ENCODE results near the gene LRRC27.

LRRC27 gene

DNA sequence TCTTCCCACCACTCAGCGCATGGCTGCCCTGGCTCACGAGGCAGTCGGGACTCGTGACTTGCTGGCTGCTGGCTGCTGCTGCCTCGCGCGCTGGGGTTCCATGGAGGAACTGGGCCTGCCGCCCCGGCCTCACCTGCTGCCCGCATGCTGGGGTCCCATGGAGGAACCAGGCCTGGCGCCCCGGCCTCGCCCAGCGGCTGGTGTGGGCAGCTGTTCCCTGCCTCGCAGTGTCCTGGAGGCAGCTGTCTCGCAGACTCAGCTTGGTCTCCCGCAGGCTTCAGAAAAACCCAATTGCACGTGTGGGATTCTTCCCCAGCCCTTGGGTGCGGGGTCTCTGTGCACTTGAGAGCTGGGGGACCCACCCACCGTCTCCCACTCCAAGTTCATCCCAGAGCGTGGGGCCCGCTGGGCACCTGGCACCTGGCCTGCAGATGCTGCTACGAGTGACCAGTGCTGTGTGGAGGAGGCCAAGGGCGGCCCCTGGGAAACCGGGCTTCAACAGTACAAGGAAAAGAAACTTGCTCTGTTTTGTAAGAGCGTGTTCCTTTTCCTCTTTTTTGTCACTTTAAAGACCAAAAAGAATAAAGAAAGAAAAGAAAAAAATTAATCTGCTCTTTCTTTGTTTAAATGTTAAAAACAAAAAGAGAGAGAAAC is 85.4 kb downstream of the LRRC27 start:
- no peak for DNase-seq

DNA sequence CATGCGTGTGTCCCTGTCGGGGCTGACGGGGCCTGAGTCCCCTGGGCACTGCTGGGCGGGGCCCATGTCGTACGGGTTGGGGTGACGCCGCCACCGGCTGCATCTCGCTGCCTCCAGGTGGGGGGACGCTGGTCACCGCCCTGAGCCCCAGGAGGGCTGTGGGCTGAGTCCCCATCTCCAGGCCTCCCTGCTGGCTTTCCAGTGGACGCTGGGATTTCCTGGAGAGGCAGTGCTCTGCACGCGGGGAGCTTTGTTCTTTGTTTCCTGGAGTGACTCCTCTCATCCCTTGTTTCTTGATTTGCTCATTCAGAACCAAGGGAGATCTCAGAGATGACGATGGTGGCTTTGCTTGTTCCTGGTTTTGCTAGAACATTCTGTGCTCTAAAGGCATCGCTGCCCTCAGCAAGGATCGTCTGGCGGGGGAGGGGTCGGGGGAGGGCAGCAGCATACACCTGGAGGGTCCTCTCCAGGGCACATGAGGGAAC is 86.0 kb downstream of the LRRC27 start:
- DNase-seq: no peak

DNA sequence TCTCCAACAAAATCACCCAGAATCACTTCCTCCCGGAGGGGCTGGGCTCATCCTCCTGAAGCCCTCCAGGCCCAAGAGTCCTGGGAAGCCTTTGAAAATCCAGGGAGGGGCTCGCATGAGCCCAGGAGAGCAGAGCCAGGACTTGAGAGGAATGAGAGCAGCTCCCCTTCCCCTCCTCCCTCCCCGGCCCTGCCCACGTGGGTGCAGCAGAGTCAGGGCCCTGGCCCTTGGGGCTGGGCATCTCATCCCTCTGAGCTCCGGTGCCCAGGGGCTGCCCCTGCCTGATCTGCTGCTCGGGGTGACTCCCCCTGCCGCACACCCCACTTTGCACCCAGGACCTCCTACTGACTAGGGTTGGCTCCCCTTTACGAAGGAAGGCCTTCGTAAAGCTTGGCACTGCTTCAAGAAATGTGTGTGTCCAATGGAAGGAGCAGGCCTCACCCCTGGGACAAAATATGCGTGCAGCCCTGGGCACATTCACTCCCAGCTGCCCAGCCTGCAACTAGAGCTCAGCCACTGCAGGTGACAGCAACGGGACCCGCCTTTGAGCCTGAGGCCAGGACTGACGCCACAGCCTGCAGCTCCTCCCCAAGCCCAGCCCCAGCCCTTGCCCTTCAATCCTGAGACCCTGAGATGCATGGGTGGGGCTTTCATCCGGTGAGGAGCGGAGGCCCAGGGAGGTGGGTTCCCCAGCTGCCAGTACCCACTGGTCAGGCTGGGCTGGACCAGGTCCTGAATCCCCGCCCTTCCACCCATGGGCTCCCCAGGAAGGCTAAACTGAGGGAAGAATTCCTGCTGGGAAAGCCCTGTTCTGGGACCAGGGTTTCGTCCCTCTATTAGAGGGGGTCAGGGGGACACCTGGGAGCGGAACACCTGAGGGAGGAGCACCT is 86.8 kb downstream of the LRRC27 start:
- DNase-seq: no peak

DNA sequence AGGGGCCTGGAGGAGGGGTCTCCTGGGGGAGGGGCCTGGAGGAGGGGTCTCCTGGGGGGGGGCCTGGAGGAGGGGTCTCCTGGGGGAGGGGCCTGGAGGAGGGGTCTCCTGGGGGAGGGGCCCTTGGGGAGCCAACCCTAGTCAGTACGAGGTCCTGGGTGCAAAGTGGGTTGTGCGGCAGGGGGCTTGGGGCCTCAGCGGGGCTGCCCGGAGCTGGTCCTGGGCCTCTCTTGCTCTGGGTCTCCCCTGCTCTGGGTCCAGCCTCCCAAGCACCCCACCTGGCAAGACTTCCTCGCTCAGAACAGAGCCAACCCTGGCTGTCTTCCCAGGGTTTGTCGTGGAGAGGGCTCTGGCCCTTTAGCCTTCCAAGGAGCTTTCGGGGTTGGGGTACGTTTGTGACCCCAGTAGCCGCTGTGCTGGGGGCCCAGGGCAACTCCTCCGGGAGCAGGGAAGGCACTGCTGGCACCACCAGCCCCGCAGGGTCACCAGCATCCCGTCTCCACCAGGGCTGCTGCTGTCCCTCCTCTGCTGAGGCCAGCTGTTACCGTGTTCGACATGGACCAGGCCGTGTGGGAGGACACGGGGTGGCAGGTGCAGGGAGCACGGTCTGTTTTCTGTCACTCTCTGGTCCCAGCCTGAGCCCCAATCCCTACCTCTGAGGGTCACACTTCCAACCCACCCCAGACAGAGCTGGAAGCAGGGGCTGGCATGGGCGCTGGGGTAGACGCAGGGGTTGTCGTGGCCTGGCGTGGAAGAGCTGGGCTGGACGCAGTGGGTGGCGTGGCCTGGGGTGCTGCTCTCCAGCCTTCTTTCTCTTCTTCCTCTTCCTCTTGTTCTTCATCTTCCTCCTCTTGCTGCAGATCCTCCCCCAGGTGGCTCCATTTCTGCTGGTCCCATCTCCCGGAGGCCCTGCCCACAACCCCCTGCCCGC is 87.8 kb downstream of the LRRC27 start:
- no peak for DNase-seq

DNA sequence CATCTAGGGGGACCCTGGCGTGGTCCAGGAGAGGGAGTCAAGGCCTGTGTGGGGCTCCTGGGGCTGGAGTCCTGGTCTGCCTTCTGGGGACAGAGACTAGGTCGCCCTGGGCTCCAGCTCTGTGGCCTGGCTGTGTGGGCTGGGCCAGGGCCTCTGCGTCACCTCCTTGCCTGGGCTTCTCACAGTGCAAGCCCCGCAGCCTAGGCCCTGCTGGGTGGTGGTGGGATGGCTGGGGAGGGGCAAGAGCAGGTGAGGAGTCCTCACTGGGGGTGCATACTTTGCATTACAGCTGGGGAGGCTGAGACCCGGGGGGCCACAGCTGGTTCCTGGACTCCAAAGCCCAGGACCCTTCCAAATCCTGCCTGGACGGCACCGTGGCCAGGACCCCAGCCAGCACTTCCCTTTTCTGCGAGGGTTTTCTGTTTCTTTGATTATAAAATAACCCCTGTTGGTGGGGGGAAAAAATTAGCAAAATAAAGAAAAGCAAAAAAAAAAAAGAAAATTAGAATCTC is 88.5 kb downstream of the LRRC27 start:
- no peak for DNase-seq

DNA sequence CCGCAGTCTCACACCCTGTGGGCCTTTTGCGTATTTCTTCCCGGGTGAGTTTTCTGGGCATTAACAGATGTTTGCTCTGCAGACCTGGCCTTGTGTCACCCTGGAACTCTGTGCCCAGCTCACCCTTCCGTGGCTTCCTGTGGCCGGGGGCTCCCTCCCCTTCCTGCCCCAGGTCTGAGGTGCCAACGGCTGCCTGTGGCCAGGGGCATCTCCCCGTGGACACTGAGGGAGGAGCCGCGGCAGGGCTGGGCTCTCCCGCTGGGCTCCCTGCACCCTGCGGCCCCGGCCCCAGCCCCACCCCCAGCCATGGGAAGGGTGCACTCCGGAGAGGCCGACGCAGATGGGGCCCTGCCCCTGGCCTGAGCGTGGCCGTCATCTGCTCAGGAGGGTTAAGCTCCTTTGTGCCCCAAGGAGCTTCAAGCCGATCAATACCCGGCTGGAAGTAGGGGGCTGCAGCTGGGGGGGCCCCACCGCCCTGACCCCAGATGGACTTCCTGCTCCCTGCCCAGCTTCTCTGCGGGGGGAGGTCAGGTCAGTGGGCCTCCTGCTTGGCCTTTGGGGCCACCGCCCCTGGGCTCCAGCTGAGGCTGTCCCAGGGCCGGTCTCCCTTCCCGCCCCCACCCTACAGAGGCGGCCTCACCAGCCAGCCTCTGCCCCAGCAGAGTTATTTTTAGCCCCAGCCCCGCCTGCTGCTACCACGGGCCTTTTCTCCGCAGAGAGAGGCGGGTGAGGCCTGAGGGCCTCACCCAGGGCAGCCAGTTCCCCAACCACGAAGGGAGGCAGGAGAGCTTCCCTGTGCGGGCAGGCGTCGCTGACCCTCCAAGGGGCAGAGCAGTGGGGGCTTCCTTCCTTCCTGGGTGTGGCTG is 89.2 kb downstream of the LRRC27 start:
- no peak for DNase-seq

DNA sequence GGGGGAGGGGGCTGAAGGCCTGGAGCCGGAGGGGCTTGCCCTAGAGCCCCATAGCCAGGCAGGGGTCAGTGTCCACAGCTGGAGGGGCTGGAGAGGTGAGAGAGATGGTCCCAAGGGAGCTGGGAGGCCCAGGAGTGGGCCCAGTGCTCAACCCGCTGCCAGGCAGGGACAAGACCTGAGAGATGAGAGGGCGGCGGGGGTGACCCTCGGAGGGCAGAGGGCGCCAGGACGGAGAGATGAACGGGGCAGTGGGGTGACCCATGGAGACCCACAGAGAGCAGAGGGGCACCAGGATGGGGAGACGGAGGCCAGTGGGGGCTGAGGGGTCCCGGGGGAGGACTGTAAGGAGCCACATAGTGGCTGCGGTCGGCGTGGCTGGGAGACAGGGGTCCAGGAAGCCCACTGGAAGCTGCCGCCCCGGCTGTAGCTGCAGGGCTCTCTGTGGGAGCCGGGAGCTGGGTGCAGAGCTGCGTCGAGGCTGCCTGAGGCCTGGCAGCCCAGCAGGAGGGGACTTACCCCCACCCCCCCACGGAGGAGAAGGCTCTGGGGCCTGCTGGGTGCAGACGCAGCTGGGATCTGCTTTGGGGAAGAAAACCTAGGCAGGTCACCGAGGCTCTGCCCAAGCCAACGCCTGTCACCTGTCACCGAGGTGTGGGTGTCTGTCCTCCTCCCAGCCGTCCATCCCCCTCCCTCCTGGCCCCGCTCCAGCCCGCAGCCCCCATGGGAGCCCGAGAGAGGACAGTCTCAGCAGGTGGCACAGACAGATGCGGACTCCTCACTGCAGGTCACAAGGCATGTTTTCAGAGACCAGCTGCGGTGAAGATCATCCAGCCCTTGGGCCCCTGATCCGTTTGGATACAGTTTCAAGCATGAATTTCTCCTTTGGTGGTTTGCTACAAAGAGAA is 90.1 kb downstream of the LRRC27 start:
- no peak for DNase-seq

DNA sequence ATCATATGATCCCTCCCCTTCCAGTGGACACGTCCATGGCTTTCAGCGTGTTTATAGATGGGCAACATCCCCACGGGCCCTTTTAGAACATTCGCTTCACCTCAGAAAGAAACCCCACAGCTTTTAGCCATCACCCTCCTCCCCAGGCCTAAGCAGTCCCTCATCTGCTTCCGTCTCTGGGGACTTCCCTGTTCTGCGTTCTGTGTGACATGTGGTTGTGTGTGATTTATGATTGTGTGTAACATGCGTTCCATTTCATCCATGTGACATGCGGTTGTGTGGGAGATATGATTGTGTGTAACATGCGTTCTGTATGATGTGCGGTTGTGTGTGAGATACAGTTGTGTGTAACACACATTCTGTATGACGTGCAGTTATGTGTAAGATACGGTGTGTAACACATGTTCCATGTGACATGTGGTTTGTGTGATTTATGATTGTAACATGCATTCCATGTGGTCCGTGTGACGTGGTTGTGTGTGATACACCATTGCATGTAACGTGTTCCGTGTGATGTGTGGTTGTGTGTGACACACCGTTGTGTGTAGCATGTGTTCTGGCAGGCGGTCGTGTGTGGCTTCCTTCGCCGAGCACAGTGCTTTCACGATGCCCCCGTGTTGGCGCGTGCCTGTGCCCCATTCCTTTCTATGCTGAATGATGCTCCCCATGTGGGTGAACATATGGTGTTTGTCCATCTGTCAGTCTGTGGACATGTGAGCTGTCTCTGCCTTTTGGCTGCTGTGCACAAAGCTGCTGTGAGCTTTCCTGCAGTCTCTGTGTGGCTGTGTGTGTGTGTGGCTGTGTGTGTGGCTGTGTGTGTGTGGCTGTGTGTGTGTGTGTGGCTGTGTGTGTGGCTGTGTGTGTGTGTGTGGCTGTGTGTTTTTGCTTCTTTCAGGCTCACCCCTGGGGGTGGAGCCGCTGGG is 91.2 kb downstream of the LRRC27 start:
- no peak for DNase-seq

DNA sequence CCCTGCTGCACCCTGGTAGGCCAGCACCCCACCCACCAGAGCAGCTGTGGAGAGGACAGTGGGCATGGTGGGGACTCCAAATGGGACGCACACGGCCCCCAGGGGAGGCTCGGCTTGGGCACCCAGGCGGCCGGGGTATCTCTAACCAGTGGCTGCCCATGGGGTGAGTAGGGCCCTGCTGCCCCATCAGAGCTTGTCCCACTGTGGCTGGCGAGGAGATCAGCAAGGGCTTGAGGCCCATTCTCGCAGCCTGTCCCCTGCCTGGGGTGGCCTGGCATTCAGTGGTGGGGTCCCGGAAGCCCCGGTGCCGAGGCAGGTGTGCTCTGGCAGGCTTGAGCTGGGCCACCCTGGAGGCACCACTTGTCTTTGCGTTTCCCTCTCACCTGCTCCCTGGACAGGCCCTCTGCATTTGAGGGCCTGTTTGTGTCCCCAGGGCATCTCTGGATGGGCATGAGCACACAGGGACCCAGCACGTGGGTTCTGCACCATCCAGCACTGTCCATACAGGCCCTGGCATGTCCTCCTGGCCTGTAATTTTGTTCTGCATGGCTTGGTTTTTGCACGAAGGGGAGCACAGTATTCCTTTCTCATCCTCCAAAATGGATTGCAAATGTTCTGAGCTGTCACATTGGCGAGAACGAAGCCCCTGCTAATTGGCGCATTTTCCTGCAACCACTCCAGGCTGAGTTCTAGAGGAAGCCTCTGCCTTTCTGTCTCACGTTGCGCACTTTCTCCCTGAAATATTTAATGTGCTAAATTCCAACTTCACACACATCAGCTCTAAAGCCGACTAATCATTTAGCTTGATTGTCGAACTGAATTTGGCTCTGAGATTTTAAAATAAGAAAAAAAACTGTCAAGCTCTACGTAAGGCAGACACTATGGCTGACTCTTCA is 92.2 kb downstream of the LRRC27 start:
- no peak for DNase-seq

DNA sequence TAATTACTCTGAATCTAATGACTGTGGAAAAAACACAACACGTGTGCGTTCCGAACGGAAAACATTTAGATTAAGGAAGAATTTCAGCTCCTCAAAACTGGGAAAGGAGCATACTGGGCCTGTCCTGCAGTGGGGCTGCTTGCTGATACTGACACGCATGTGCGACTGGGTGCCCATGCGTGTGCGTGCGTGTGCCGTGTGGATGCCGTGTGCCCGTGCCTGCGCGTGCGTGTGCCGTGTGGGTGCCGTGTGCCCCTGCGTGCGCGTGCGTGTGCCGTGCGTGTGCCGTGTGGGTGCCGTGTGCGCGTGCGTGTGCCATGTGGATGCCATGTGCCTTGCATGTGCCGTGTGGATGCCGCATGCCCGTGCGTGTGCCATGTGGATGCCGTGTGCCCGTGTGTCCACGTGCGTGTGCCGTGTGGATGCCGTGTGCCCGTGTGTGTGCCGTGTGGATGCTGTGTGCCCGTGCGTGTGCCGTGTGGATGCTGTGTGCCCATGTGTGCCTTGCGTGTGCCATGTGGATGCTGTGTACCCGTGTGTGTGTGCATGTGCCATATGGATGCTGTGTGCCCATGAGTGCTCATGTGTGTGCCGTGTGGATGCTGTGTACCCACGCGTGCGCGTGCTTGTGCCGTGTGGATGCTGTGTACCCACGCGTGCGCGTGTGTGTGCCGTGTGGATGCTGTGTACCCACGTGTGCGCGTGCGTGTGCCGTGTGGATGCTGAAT is 93.2 kb downstream of the LRRC27 start:
- no peak for DNase-seq

DNA sequence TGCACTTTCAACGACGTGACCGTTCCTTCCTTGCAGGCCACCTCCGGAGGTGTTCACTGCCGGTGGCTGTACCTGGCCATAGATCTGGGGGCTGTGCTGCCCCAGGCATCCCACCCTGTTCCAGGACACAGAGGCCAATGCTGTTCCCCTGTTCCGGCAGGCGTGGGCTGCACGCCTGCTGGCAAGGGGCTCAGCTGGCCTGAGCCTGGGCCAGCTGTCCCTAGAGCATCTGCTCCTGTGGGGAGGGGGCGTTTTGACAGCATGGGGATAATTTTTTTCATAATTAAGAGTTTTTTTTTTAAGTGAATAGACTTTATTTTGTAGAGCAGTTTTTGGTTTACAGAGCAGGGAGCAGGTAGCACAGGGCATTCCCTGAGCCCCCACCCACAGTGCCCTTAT is 93.8 kb downstream of the LRRC27 start:
- DNase-seq: no peak

DNA sequence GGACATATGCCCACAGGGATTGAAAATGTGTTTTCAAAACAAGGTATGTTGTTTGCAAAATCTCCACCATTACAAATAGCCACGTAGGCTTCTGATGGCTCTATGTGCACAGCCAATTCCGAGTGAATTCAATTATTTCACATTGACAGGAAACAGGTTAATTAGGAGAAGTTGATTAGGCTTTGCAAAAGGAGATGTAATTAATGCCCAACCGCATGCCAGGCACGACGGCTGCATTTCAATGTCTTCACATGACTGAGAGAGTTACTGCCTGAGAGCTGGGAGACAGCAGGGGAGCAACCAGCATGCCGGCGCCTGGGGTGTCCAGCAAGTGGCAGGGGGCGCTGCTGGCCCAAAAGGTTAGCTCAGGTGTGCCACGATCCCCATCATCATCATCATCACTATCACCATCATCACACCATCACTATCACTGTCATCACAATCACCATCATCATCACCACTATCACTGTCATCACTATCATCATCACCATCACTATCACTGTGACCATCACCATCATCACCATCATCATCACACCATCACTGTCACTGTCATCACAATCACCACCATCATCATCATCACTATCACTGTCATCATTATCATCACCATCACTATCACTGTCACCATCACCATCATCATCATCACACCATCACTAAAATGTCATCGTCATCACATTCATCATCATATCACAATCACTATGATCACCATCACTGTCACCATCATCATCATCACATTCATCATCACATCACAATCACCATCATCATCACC is 95.2 kb downstream of the LRRC27 start:
- DNase-seq: no peak

DNA sequence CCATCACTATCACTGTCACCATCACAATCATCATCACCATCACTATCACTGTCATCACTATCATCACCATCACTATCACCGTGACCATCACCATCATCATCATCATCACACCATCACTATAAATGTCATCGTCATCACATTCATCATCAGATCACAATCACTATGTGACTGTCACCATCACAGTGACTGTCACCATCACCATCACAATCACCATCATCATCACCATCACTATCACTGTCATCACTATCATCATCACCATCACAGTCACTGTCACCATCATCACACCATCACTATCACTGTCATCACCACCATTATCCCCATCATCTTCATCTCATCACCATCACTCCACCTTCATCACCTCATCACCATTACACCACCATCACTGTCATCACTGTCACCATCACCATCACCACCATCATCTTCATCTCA is 96.0 kb downstream of the LRRC27 start:
- no peak for DNase-seq

DNA sequence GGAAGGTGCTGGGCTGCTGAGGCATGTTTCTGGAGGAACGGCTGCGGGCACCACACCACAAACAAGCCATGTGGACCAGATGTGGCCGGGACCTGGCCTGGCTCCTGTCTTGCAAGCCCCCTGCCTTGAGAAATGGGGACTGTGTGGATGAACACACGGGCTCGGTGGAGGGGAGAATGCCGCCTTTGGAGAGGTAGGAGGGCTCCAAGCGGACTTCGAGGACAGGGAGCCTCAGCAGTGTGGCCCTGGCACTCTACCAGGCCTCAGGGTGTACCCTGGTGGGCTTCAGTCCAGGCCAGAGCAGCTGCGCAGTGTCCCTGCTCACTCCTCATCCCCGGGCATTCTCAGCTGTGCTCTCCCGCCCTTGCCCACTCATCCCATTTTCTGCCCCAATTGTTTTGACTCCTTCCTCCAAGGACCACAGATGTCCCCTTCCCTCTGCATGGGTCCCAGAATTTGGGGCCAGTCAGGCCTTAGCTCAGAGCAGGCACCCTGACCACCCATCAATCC is 96.5 kb downstream of the LRRC27 start:
- no peak for DNase-seq

Data from activated CD4-positive, alpha-beta T cell treated with anti-CD3 and anti-CD28 coated beads, Interleukin-2, amount 50 U/mL, for 4 hours (primary cell).